ENCODE results near the gene HHAT.

The HHAT gene

GRCh38 chr1:210724768-210725167 lies 396.1 kb downstream of the HHAT start:
- Histone ChIP-seq H3K36me3 (ENCODE audit: insufficient read depth, low read length) (no peaks in the 10 kb centered on the region), H3K4me1 (ENCODE audit: insufficient read depth, low read length, poor library complexity, severe bottlenecking) (no peaks in the 10 kb centered on the region), H4K20me1 (ENCODE audit: insufficient read depth, low read length, poor library complexity, severe bottlenecking) (no peaks in the 10 kb centered on the region), H3K4me2 (ENCODE audit: low read depth, low read length, poor library complexity, severe bottlenecking) (no peak overlapping the region), H3K79me2 (ENCODE audit: insufficient read depth, low read length) (no peaks in the 10 kb centered on the region), H3K9ac (ENCODE audit: low read depth, low read length, poor library complexity, severe bottlenecking) (no peak overlapping the region), H2AFZ (ENCODE audit: low read length) (no peak overlapping the region), H3K4me3 (ENCODE audit: low read length, poor library complexity, severe bottlenecking) (no peak overlapping the region), H3F3A (ENCODE audit: low read depth) (no peaks in the 10 kb centered on the region), H3K9me2 (replicated peaks; ENCODE audit: low read depth, low read length) (no peaks in the 10 kb centered on the region), H3K27me3 (ENCODE audit: insufficient read depth, low read length, poor library complexity, severe bottlenecking) (no peaks in the 10 kb centered on the region), H3K9me3 (ENCODE audit: insufficient read depth, low read depth, low read length) (no peaks in the 10 kb centered on the region)
- no peak for TF ChIP-seq CTCF (conservative IDR thresholded peaks at IDR 0.05; ENCODE audit: low read length)
- TF ChIP-seq EZH2phosphoT487 (IDR thresholded peaks at IDR 0.05; ENCODE audit: borderline replicate concordance) = no peak

Measured in Loucy (cell line).